GM21737 (cell line): ENCODE results near the gene LRP10.
"Not testable (repeated sequence)": the region's sequence is repeated elsewhere in the genome, so short reads cannot be mapped to it uniquely, and the experiment has no call there.

Experiments
- ATAC-seq: cut with Tn5 transposase; IDR thresholded peaks from one replicate; pipeline ENCODE4 v1.9.1; 2021; ENCODE audit warnings: mild to moderate bottlenecking, moderate library complexity; ENCODE audit not compliant: unreplicated experiment

The LRP10 gene

GRCh38 chr14:22842211-22843122 lies 29.1 kb upstream of the LRP10 start:
- no peak for ATAC-seq

- no peak for ATAC-seq
Measured at GRCh38 chr14:22843123-22843925, 28.2 kb upstream of the LRP10 start.

GRCh38 chr14:22844221-22845102 lies 27.1 kb upstream of the LRP10 start:
- ATAC-seq, result no peak

- ATAC-seq, result no peak
Measured at GRCh38 chr14:22845103-22845394, 26.5 kb upstream of the LRP10 start.

GRCh38 chr14:22845821-22846625 lies 25.5 kb upstream of the LRP10 start:
- ATAC-seq, result no peak

- no peak for ATAC-seq
Measured at GRCh38 chr14:22846811-22847307, 24.7 kb upstream of the LRP10 start.

GRCh38 chr14:22847661-22848341 lies 23.7 kb upstream of the LRP10 start:
- no peak for ATAC-seq

- ATAC-seq, result no peak
Measured at GRCh38 chr14:22848351-22849164, 23.0 kb upstream of the LRP10 start.

GRCh38 chr14:22849212-22849819 lies 22.2 kb upstream of the LRP10 start:
- ATAC-seq, result no peak

- no peak for ATAC-seq
Measured at GRCh38 chr14:22850944-22851764, 20.4 kb upstream of the LRP10 start.

GRCh38 chr14:22852178-22852577 lies 19.4 kb upstream of the LRP10 start:
- not testable (repeated sequence) for ATAC-seq

- peak; percentile 8 for ATAC-seq
Measured at GRCh38 chr14:22852599-22852939, 19.0 kb upstream of the LRP10 start.

- peak; percentile 67 for ATAC-seq
Measured at GRCh38 chr14:22852940-22853767, 18.4 kb upstream of the LRP10 start.

- not testable (repeated sequence) for ATAC-seq
Measured at GRCh38 chr14:22854296-22854695, 17.2 kb upstream of the LRP10 start.

- no peak for ATAC-seq
Measured at GRCh38 chr14:22854963-22855724, 16.4 kb upstream of the LRP10 start.

GRCh38 chr14:22856428-22856827 lies 15.1 kb upstream of the LRP10 start:
- no peak for ATAC-seq
